GM18505 (cell line): ENCODE measurements around the gene FSD2.

ENCODE experiments used
- ATAC-seq: cut with Tn5 transposase; IDR thresholded peaks from one replicate; pipeline ENCODE4 v1.9.1; 2021; ENCODE audit not compliant: unreplicated experiment
- POLR2A ChIP-seq: IDR thresholded peaks from 4 replicates; pipeline ENCODE4 v1.6.1; 2011; ENCODE audit warnings: borderline replicate concordance; ENCODE audit not compliant: insufficient read depth, insufficient read length; ENCODE audit errors: extremely low read depth

FSD2 gene

GRCh38 chr15:82805994-82806406, at the start of gene FSD2:
Gene FSD2, minus strand, starts transcription at chr15:82806069. Its CDS starts 18,679 bp downstream, at chr15:82787390.
- peak; percentile 46 for ATAC-seq
- TF ChIP-seq POLR2A, result no peak

GRCh38 chr15:82854554-82854953, 48.7 kb upstream of the FSD2 start:
- TF ChIP-seq POLR2A, result no peak
- no peak for ATAC-seq

GRCh38 chr15:82852941-82853561, 47.2 kb upstream of the FSD2 start:
- no peak for ATAC-seq
- TF ChIP-seq POLR2A, result no peak

GRCh38 chr15:82851981-82852511, 46.2 kb upstream of the FSD2 start:
- TF ChIP-seq POLR2A, result no peak
- no peak for ATAC-seq

- no peak for ATAC-seq
- no peak for TF ChIP-seq POLR2A
Measured at GRCh38 chr15:82851306-82851850, 45.5 kb upstream of the FSD2 start.

- TF ChIP-seq POLR2A, result no peak
Measured at GRCh38 chr15:82850731-82851130, 44.9 kb upstream of the FSD2 start.

GRCh38 chr15:82849556-82850512, 44.0 kb upstream of the FSD2 start:
- ATAC-seq, result no peak
- TF ChIP-seq POLR2A, result no peak

More at GRCh38 chr15:82850731-82851130, 44.9 kb upstream of the FSD2 start:
- no peak for ATAC-seq

GRCh38 chr15:82848241-82848993, 42.5 kb upstream of the FSD2 start:
- no peak for ATAC-seq
- TF ChIP-seq POLR2A, result no peak

GRCh38 chr15:82847703-82848102, 41.8 kb upstream of the FSD2 start:
- ATAC-seq, result no peak
- TF ChIP-seq POLR2A, result no peak

- no peak for TF ChIP-seq POLR2A
- ATAC-seq, result no peak
Measured at GRCh38 chr15:82846621-82847020, 40.8 kb upstream of the FSD2 start.

GRCh38 chr15:82845686-82846085, 39.8 kb upstream of the FSD2 start:
- no peak for ATAC-seq
- no peak for TF ChIP-seq POLR2A

GRCh38 chr15:82843566-82843965, 37.7 kb upstream of the FSD2 start:
- ATAC-seq, result no peak
- TF ChIP-seq POLR2A, result no peak

- TF ChIP-seq POLR2A, result no peak
- no peak for ATAC-seq
Measured at GRCh38 chr15:82840166-82840565, 34.3 kb upstream of the FSD2 start.
